HEK293 (cell line): ENCODE measurements around the gene CCDC184.

Experiments used
- ATF2 ChIP-seq: fragments of 450-650 bp; formaldehyde crosslinking; IDR thresholded peaks from 2 replicates; pipeline ENCODE4 v1.5.1; 2016; ENCODE audit warnings: missing biosample characterization, missing genetic modification characterization, low read depth
- CTCF ChIP-seq: fragments of 450-650 bp; formaldehyde crosslinking; IDR thresholded peaks from 2 replicates; pipeline ENCODE4 v1.5.1; 2016; ENCODE audit warnings: missing biosample characterization, missing genetic modification characterization
- FEZF1 ChIP-seq: fragments of 450-650 bp; formaldehyde crosslinking; IDR thresholded peaks from 2 replicates; pipeline ENCODE4 v1.5.1; 2016; ENCODE audit warnings: missing biosample characterization, missing genetic modification characterization
- GLIS1 ChIP-seq: fragments of 450-650 bp; formaldehyde crosslinking; IDR thresholded peaks from 2 replicates; pipeline ENCODE4 v1.5.1; 2016; ENCODE audit warnings: missing biosample characterization, missing genetic modification characterization
- KLF1 ChIP-seq: fragments of 450-650 bp; formaldehyde crosslinking; IDR thresholded peaks from 2 replicates; pipeline ENCODE4 v1.5.1; 2016; ENCODE audit warnings: missing biosample characterization, missing genetic modification characterization
- KLF10 ChIP-seq: fragments of 450-650 bp; IDR thresholded peaks from 2 replicates; pipeline ENCODE4 v1.5.1; 2018; ENCODE audit warnings: missing biosample characterization, mild to moderate bottlenecking, missing genetic modification characterization
- KLF16 ChIP-seq: fragments of 450-650 bp; formaldehyde crosslinking; IDR thresholded peaks from 2 replicates; pipeline ENCODE4 v1.5.1; 2017; ENCODE audit warnings: missing biosample characterization, missing genetic modification characterization
- MYNN ChIP-seq: fragments of 450-650 bp; formaldehyde crosslinking; IDR thresholded peaks from 2 replicates; pipeline ENCODE4 v1.5.1; 2016; ENCODE audit warnings: missing biosample characterization, missing genetic modification characterization, borderline replicate concordance
- OVOL3 ChIP-seq: fragments of 450-650 bp; formaldehyde crosslinking; IDR thresholded peaks from 2 replicates; pipeline ENCODE4 v1.5.1; 2016; ENCODE audit warnings: missing biosample characterization, missing genetic modification characterization
- SCRT1 ChIP-seq: fragments of 450-650 bp; formaldehyde crosslinking; IDR thresholded peaks from 2 replicates; pipeline ENCODE4 v1.5.1; 2016; ENCODE audit warnings: missing biosample characterization, missing genetic modification characterization, borderline replicate concordance
- TSHZ1 ChIP-seq: fragments of 450-650 bp; formaldehyde crosslinking; IDR thresholded peaks from 2 replicates; pipeline ENCODE4 v1.5.1; 2016; ENCODE audit warnings: missing biosample characterization, missing genetic modification characterization, borderline replicate concordance
- ZEB2 ChIP-seq: fragments of 450-650 bp; formaldehyde crosslinking; IDR thresholded peaks from 2 replicates; pipeline ENCODE4 v1.5.1; 2016; ENCODE audit warnings: missing biosample characterization, missing genetic modification characterization
- ZFP37 ChIP-seq: fragments of 450-650 bp; formaldehyde crosslinking; IDR thresholded peaks from 2 replicates; pipeline ENCODE4 v1.5.1; 2016; ENCODE audit warnings: missing biosample characterization, missing genetic modification characterization
- ZNF121 ChIP-seq: fragments of 450-650 bp; formaldehyde crosslinking; IDR thresholded peaks from 2 replicates; pipeline ENCODE4 v1.5.1; 2016; ENCODE audit warnings: missing biosample characterization, missing genetic modification characterization
- ZNF2 ChIP-seq: fragments of 450-650 bp; formaldehyde crosslinking; IDR thresholded peaks from 2 replicates; pipeline ENCODE4 v1.5.1; 2016; ENCODE audit warnings: missing biosample characterization, missing genetic modification characterization
- ZNF24 ChIP-seq: fragments of 450-650 bp; formaldehyde crosslinking; IDR thresholded peaks from 2 replicates; pipeline ENCODE4 v1.5.1; 2016; ENCODE audit warnings: missing biosample characterization, missing genetic modification characterization
- ZNF366 ChIP-seq: fragments of 450-650 bp; formaldehyde crosslinking; conservative IDR thresholded peaks from 2 replicates; pipeline ENCODE4 v1.5.1; 2016; ENCODE audit warnings: missing biosample characterization, missing genetic modification characterization
- ZNF426 ChIP-seq: fragments of 450-650 bp; formaldehyde crosslinking; IDR thresholded peaks from 2 replicates; pipeline ENCODE4 v1.5.1; 2017; ENCODE audit warnings: missing biosample characterization, missing genetic modification characterization, mild to moderate bottlenecking, inconsistent platforms, moderate library complexity
- ZNF560 ChIP-seq: fragments of 450-650 bp; formaldehyde crosslinking; IDR thresholded peaks from 2 replicates; pipeline ENCODE4 v1.5.1; 2017; ENCODE audit warnings: missing biosample characterization, missing genetic modification characterization, borderline replicate concordance
- ZNF747 ChIP-seq: fragments of 450-650 bp; formaldehyde crosslinking; IDR thresholded peaks from 2 replicates; pipeline ENCODE4 v1.5.1; 2016; ENCODE audit warnings: missing biosample characterization, missing genetic modification characterization
- ZNF776 ChIP-seq: fragments of 450-650 bp; formaldehyde crosslinking; IDR thresholded peaks from 2 replicates; pipeline ENCODE4 v1.5.0; 2017; ENCODE audit warnings: missing biosample characterization, missing genetic modification characterization, borderline replicate concordance
- ZNF785 ChIP-seq: fragments of 450-650 bp; formaldehyde crosslinking; IDR thresholded peaks from 2 replicates; pipeline ENCODE4 v1.5.1; 2016; ENCODE audit warnings: missing biosample characterization, missing genetic modification characterization
- TF ChIP-seq, protein P1 (sequence below): fragments of 450-650 bp; formaldehyde crosslinking; IDR thresholded peaks from 2 replicates; pipeline ENCODE4 v1.5.1; 2016; ENCODE audit warnings: missing biosample characterization, missing genetic modification characterization
- TF ChIP-seq, protein P2 (sequence below): fragments of 450-650 bp; IDR thresholded peaks from 2 replicates; pipeline ENCODE4 v1.5.1; 2018; ENCODE audit warnings: missing biosample characterization, mild to moderate bottlenecking, missing genetic modification characterization
- TF ChIP-seq, protein P3 (sequence below): fragments of 450-650 bp; formaldehyde crosslinking; IDR thresholded peaks from 2 replicates; pipeline ENCODE4; 2016; ENCODE audit warnings: missing biosample characterization, missing genetic modification characterization

CCDC184 gene

DNA sequence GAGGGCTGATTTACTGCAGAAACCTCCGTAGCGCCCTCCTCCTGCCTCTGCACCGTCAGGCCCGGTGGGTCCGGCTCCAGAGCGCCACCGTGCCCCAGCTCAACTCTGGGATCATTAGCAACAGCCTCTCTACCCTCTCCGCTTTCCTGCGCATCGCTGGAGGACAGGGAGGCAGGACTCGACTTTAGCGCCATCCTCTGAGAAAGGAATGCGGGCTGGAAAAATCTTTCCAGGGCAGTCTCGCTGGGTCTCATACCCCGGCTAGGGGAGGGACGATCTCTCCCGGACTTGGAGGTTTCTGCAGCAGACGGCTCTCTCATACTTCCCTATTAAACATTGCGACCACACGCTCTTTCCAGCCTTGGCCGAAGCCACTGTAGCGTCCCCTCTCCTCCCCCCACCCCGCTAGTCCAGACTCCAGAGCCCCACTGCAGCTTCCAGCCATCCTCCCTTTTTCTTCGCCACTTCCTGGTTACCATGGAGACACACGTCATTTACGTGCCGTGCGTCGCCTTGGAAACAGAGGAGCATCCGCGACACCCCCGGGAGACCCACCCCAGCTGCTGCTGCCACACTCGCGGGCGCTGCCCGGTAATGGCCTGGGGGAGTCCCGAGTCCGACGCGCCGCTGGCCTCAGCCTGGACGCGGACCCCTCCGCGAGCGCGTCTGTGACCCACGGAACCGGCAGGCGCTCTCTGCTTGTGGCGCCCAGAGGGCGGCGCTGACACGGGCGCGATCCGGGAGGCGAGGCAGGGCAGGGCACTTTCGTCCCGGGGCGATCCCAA, at the start of gene CCDC184 (continued):
- TF ChIP-seq ZNF785 (tag by site-specific recombination), result no peak
- TF ChIP-seq ZNF776 (tag by site-specific recombination), result no peak
- no peak for TF ChIP-seq TSHZ1
- no peak for TF ChIP-seq ZFP37 (tag by site-specific recombination)
- TF ChIP-seq KLF10 (tag by site-specific recombination), result no peak
- TF ChIP-seq, protein P1, sequence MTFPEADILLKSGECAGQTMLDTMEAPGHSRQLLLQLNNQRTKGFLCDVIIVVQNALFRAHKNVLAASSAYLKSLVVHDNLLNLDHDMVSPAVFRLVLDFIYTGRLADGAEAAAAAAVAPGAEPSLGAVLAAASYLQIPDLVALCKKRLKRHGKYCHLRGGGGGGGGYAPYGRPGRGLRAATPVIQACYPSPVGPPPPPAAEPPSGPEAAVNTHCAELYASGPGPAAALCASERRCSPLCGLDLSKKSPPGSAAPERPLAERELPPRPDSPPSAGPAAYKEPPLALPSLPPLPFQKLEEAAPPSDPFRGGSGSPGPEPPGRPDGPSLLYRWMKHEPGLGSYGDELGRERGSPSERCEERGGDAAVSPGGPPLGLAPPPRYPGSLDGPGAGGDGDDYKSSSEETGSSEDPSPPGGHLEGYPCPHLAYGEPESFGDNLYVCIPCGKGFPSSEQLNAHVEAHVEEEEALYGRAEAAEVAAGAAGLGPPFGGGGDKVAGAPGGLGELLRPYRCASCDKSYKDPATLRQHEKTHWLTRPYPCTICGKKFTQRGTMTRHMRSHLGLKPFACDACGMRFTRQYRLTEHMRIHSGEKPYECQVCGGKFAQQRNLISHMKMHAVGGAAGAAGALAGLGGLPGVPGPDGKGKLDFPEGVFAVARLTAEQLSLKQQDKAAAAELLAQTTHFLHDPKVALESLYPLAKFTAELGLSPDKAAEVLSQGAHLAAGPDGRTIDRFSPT, result peak; percentile 86
- peak; percentile 62 for TF ChIP-seq FEZF1 (tag by site-specific recombination)
- TF ChIP-seq MYNN (tag by site-specific recombination), result peak; percentile 94
- no peak for TF ChIP-seq OVOL3 (tag by site-specific recombination)
- no peak for TF ChIP-seq ZNF121
- TF ChIP-seq ZNF426 (tag by site-specific recombination), result no peak
- TF ChIP-seq ZNF747 (tag by site-specific recombination), result no peak
- 0 out of 2 replicates have a peak, but pooled peaks have one; percentile 35 for TF ChIP-seq ZNF2 (tag by site-specific recombination)
- TF ChIP-seq ZNF560 (tag by site-specific recombination), result no peak
- peak; percentile 92 for TF ChIP-seq CTCF
- TF ChIP-seq SCRT1 (tag by site-specific recombination), result no peak
- TF ChIP-seq KLF16 (tag by site-specific recombination), result no peak; the same call in 1 of the 2 replicates
- peak; percentile 82 for TF ChIP-seq GLIS1
- TF ChIP-seq, protein P2, sequence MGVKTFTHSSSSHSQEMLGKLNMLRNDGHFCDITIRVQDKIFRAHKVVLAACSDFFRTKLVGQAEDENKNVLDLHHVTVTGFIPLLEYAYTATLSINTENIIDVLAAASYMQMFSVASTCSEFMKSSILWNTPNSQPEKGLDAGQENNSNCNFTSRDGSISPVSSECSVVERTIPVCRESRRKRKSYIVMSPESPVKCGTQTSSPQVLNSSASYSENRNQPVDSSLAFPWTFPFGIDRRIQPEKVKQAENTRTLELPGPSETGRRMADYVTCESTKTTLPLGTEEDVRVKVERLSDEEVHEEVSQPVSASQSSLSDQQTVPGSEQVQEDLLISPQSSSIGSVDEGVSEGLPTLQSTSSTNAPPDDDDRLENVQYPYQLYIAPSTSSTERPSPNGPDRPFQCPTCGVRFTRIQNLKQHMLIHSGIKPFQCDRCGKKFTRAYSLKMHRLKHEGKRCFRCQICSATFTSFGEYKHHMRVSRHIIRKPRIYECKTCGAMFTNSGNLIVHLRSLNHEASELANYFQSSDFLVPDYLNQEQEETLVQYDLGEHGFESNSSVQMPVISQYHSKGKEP, result no peak
- peak; percentile 51; the same call in 1 of the 2 replicates for TF ChIP-seq ZEB2 (tag by site-specific recombination)
- no peak for TF ChIP-seq ATF2 (tag by site-specific recombination)
- TF ChIP-seq ZNF24 (tag by site-specific recombination), result 0 out of 2 replicates have a peak, but pooled peaks have one; percentile 61
- no peak; the same call in 1 of the 2 replicates for TF ChIP-seq KLF1 (tag by site-specific recombination)
- TF ChIP-seq ZNF366 (tag by site-specific recombination), result peak; percentile 98
- TF ChIP-seq, protein P3, sequence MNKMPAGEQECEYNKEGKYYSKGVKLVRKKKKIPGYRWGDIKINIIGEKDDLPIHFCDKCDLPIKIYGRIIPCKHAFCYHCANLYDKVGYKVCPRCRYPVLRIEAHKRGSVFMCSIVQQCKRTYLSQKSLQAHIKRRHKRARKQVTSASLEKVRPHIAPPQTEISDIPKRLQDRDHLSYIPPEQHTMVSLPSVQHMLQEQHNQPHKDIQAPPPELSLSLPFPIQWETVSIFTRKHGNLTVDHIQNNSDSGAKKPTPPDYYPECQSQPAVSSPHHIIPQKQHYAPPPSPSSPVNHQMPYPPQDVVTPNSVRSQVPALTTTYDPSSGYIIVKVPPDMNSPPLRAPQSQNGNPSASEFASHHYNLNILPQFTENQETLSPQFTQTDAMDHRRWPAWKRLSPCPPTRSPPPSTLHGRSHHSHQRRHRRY (tag by site-specific recombination), result no peak
